NT2/D1 (cell line): ENCODE results near the gene MFSD6L.

Source experiments
- SUZ12 ChIP-seq: IDR thresholded peaks from 2 replicates; pipeline ENCODE4 v1.6.1; 2011; ENCODE audit not compliant: insufficient read length, insufficient read depth; ENCODE audit errors: extremely low read depth
- YY1 ChIP-seq: IDR thresholded peaks from 2 replicates; pipeline ENCODE4 v1.6.1; 2011; ENCODE audit not compliant: insufficient read length, insufficient read depth

DNA sequence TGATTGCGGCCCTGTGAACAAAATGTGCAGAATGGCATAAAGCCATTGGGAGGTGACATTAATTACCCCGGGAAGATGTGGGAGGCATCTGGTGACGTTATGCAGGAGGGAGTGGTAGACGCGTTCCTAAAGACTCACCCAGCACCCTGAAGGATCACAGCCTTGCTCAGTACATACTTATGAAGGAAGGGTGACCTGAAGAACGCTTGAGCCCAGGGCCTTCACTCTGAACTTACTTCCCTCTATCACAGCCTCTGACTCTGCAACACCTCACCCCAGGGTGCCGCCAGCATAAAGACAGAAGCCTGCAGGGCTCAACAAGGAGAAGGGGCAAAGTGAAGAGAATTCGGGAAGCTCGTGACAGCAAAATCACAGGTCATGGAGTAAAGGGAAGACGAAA is 9.4 kb downstream of the MFSD6L start:
- TF ChIP-seq YY1 = no peak
- no peak for TF ChIP-seq SUZ12
